Measurements from ENCODE around the gene NCOA1.

The NCOA1 gene

DNA sequence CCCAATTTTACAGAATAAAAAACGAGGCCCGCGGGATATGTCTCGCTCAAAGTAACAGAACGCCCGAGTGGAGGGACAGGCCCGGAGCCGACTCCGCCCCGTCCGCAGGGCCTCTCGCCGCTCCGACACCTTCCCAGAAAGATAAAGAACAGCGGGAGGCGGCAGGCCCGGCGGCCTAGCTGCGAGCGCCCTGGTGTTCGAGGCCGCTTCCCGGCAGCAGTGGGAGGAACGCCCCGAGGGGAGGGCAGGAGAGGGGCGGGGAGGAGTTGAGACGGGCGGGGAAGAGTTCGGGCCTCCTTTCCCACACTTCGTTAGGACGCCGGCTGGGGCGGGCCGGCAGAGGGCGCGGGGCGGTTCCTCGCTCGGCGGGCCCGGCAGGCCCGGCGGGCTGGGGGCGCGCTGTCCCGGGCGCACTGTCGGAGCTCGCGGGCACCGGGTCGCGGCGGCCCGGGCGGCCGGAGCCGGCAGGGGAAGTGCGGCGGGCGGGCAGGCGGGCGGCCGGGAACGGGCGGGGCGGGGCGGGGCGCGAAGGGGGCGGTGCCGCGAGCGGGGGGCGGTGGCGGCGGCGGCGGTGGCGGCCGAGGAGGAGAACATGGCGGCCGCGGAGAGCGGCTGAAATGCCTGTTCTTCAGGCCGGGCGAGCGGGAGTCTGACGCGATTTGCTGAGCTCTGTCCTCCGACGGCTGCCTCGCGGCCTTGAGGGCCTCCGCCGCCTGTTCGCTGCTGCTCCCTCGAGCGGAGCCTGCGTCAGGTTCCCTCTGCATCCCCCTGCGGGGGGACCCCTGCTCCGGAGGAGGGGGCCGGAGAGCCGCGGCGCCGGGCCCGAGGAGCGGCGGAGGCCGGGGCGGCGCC, at the start of gene NCOA1:
Gene NCOA1 (plus strand): TSS at position 565 of the 852 bp plus-strand sequence. CDS start 167,424 bp downstream, outside the sequence.
- H3K36me3 ChIP-seq (ENCODE audit: insufficient read depth, low read length): no peaks in the 10 kb centered on the region
- peak within 1 kb of the TSS; percentile 86 for H3K27ac ChIP-seq (ENCODE audit: low read depth, low read length)
- peaks cover 26% of the 10 kb centered on the region for H3K4me1 ChIP-seq (ENCODE audit: insufficient read depth, low read length)
- peak within 1 kb of the TSS; percentile 86 for H3K9ac ChIP-seq (ENCODE audit: low read length)
- peak within 1 kb of the TSS; percentile 75 to 89 for H3K4me3 ChIP-seq (ENCODE audit: low read depth in 1 of 2, low read length in 2 of 2)
- H3K27me3 ChIP-seq (ENCODE audit: control insufficient read depth in 1 of 2, insufficient read depth in 2 of 2, low read length in 2 of 2): no peaks in the 10 kb centered on the region
- H3K9me3 ChIP-seq (ENCODE audit: low read length): no peaks in the 10 kb centered on the region

DNA sequence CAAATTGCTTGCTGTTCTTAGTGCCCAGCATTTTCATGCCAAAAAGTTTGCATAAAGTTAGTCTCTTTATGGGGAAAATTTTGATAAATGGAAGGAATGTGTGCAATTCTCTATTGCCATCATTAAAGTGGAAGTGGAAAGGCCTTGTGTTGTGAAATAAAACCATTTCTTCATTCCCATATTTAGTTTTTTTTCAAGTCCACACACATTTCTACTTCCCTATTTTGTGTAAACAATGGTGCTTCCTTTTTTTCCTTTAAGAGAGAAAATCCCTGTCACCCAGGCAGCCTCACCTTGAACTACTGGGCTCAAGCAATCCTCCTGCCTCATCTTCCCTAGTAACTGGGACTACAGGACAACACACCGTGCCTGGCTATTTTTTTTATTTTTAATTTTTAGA, 42.3 kb upstream of the NCOA1 start:
- Histone ChIP-seq H3K27ac (ENCODE audit: low read depth, low read length) (no peak overlapping the region), H3K4me3 (ENCODE audit: low read depth in 1 of 2, low read length in 2 of 2) (no peak overlapping the region), H3K27me3 (ENCODE audit: control insufficient read depth in 1 of 2, insufficient read depth in 2 of 2, low read length in 2 of 2) (no peaks in the 10 kb centered on the region), H3K9ac (ENCODE audit: low read length) (no peak overlapping the region), H3K4me1 (ENCODE audit: insufficient read depth, low read length) (no peaks in the 10 kb centered on the region), H3K9me3 (ENCODE audit: low read length) (no peaks in the 10 kb centered on the region), H3K36me3 (ENCODE audit: insufficient read depth, low read length) (no peaks in the 10 kb centered on the region)

DNA sequence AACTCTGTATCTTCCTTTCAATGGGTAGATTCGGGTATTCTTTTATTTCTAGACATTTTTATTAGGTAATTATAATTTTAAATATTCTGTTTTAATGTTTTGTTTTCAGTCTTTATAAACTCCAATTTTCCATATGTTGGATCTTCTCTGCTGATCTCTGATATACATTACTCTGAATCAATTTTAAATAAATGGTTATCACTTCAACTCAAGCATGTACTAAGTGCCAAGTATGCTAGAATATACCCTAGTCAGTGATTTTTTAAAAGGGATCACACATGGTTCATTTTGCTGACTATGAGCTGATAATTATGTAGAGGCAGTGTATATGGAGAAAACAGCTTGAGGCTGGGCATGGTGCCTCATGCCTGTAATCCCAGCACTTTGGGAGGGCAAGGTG, 41.7 kb upstream of the NCOA1 start:
- H3K27me3 ChIP-seq (ENCODE audit: control insufficient read depth in 1 of 2, insufficient read depth in 2 of 2, low read length in 2 of 2): no peaks in the 10 kb centered on the region
- H3K4me1 ChIP-seq (ENCODE audit: insufficient read depth, low read length): no peaks in the 10 kb centered on the region
- no peaks in the 10 kb centered on the region for H3K9me3 ChIP-seq (ENCODE audit: low read length)
- no peak overlapping the region for H3K9ac ChIP-seq (ENCODE audit: low read length)
- no peak overlapping the region for H3K4me3 ChIP-seq (ENCODE audit: low read depth in 1 of 2, low read length in 2 of 2)
- no peak overlapping the region for H3K27ac ChIP-seq (ENCODE audit: low read depth, low read length)
- no peaks in the 10 kb centered on the region for H3K36me3 ChIP-seq (ENCODE audit: insufficient read depth, low read length)

DNA sequence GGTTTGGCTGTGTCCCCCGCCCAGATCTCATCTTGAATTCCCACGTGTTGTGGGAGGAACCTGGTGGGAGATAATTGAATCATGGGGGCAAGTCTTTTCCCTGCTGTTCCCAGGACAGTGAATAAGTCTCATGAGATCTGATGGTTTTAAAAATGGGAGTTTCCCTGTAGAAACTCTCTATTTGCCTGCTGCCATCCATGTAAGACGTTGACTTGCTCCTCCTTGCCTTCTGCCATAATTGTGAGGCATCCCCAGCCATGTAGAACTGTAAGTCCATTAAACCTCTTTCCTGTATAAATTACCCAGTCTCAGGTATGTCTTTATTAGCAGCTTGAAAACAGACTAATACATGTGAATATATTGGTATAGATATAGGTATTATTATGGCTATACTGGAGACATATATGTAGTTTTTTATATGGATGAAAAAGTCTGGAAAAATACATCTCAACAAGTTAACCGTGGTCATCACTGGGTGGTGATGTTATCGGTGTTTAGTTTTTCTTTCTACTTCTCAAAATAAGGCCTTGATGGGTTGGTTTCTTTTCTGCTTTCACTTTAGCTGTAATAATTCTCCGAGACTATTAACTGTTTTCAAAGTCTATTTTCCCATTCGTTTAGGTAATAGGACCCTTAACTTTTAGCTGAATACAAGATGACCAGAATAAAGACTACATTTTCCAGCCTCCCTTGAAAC, 39.1 kb upstream of the NCOA1 start:
- Histone ChIP-seq H3K9me3 (ENCODE audit: low read length) (no peaks in the 10 kb centered on the region), H3K9ac (ENCODE audit: low read length) (no peak overlapping the region), H3K36me3 (ENCODE audit: insufficient read depth, low read length) (no peaks in the 10 kb centered on the region), H3K27me3 (ENCODE audit: control insufficient read depth in 1 of 2, insufficient read depth in 2 of 2, low read length in 2 of 2) (no peaks in the 10 kb centered on the region), H3K27ac (ENCODE audit: low read depth, low read length) (no peak overlapping the region), H3K4me1 (ENCODE audit: insufficient read depth, low read length) (no peaks in the 10 kb centered on the region), H3K4me3 (ENCODE audit: low read depth in 1 of 2, low read length in 2 of 2) (no peak overlapping the region)

DNA sequence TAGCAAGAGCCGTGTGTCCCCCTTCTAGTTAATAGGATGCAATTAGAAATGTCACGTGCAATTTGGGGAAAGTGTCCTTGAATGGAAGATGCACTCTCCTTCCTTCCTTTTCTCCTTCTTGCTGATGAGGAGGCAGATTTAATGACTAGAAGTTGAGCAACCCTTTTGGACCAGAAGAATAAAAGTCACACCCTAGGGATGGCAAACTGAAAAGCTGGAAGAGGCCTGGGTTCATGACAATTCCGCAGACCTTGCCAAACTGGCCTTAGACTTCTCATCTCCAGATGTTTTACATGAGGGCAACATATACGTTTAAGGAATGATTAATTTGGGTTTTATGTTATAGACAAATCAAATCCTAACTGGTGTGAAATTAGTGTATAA, 38.6 kb upstream of the NCOA1 start:
- Histone ChIP-seq H3K9me3 (ENCODE audit: low read length) (no peaks in the 10 kb centered on the region), H3K4me1 (ENCODE audit: insufficient read depth, low read length) (no peaks in the 10 kb centered on the region), H3K36me3 (ENCODE audit: insufficient read depth, low read length) (no peaks in the 10 kb centered on the region), H3K4me3 (ENCODE audit: low read depth in 1 of 2, low read length in 2 of 2) (no peak overlapping the region), H3K27me3 (ENCODE audit: control insufficient read depth in 1 of 2, insufficient read depth in 2 of 2, low read length in 2 of 2) (no peaks in the 10 kb centered on the region), H3K9ac (ENCODE audit: low read length) (no peak overlapping the region), H3K27ac (ENCODE audit: low read depth, low read length) (no peak overlapping the region)

DNA sequence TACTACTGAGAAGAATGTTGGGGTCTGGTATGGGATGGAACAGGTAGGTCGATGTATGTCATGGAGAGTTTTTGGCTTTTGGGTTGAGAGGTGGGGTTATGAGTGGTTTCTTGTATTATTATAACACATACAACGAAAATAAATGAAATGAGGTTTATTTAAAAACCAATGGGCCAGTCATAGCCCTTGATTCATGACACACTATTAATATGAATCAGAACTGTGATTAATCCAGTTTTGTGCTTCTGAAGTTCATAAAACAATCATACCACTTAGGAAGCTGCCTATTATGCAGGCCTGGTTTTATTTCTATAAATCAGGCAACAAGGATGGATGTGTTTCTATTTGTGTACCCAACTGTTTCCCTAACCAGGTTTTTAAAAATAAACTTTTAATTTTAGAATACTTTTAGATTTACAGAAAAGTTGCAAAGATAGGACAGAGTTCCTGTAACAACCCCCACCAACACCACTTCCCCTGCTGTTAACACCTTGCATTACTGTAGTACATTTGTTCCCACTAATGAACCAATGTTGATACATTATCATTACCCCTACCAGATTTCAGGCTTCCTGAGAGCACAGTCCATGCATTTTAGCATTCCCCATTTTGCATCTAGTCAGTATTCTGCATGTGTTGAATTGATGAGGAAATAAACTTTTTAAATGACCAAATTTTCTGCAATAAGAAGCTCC, 37.5 kb upstream of the NCOA1 start:
- Histone ChIP-seq H3K9ac (ENCODE audit: low read length) (no peak overlapping the region), H3K4me1 (ENCODE audit: insufficient read depth, low read length) (no peaks in the 10 kb centered on the region), H3K27ac (ENCODE audit: low read depth, low read length) (no peak overlapping the region), H3K4me3 (ENCODE audit: low read depth in 1 of 2, low read length in 2 of 2) (no peak overlapping the region), H3K36me3 (ENCODE audit: insufficient read depth, low read length) (no peaks in the 10 kb centered on the region), H3K27me3 (ENCODE audit: control insufficient read depth in 1 of 2, insufficient read depth in 2 of 2, low read length in 2 of 2) (no peaks in the 10 kb centered on the region), H3K9me3 (ENCODE audit: low read length) (no peaks in the 10 kb centered on the region)

DNA sequence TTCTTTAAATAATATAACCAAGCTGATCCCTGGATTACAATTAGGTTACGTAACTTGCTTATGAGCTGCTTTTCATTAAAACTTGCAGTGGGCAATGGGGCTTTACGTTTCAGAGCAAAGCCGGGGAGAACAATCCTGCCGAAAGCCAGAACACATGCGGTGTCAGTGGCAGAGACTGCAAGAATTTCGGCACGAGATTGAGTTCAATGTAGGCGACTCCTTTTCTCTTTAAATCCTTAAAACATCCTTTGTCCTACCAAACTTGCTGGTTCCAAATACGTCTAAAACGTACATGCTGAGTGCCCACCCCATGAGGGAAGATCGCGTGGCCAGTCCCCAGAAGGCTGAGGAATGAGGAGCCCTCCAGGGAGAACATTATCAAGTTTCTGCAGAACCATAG, 36.8 kb upstream of the NCOA1 start:
- Histone ChIP-seq H3K36me3 (ENCODE audit: insufficient read depth, low read length) (no peaks in the 10 kb centered on the region), H3K27me3 (ENCODE audit: control insufficient read depth in 1 of 2, insufficient read depth in 2 of 2, low read length in 2 of 2) (no peaks in the 10 kb centered on the region), H3K4me1 (ENCODE audit: insufficient read depth, low read length) (no peaks in the 10 kb centered on the region), H3K9me3 (ENCODE audit: low read length) (no peaks in the 10 kb centered on the region), H3K9ac (ENCODE audit: low read length) (no peak overlapping the region), H3K27ac (ENCODE audit: low read depth, low read length) (peak overlapping the region; percentile 37), H3K4me3 (ENCODE audit: low read depth in 1 of 2, low read length in 2 of 2) (peak overlapping the region in 1 of 2 donors; percentile 24)

DNA sequence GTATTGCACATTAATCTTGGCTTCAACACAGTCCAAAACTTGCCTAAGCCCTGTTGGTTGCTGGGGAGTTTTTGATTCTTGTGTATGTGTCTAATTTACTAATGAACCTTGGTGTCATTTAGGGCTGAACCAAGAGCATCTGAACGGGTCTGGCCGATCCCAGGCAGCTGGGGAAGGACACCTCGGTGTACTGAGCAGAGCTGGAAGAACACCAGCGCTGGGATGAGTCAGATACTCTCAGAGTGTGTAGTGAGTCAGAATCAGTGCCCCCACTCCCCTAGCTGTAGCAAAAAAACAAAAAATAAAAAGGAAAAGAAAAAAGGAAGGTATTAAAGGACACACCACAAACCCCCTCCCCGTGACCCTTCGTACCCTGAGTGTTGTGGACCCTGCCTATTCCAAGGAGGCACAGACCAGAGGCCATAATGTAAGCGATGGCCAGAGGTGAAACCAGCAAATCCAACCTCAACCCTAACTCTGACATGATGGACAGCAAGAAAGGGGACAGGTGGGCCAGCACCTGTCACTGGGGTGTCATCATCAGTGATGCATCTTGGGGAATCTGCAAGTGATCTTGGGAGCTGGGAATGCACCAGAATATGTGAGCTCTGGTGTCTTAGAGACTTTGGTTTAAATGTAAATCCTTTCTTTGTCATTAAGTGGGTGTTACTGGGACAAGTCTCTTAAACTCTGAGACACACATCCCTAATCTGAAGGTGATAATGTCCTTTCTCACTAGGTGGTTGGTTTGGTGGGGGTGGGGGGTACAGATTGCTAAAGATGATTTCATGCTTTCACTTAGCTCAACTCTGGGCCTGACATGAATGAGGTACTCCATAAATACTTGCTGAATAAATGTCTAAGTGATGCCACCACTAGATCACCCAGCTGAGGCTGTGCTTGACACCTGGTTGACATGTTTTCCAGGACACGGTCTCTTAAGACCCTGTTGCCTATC, 34.2 kb upstream of the NCOA1 start:
- Histone ChIP-seq H3K9me3 (ENCODE audit: low read length) (no peaks in the 10 kb centered on the region), H3K27me3 (ENCODE audit: control insufficient read depth in 1 of 2, insufficient read depth in 2 of 2, low read length in 2 of 2) (no peaks in the 10 kb centered on the region), H3K27ac (ENCODE audit: low read depth, low read length) (no peak overlapping the region), H3K36me3 (ENCODE audit: insufficient read depth, low read length) (no peaks in the 10 kb centered on the region), H3K4me1 (ENCODE audit: insufficient read depth, low read length) (no peaks in the 10 kb centered on the region), H3K4me3 (ENCODE audit: low read depth in 1 of 2, low read length in 2 of 2) (no peak overlapping the region), H3K9ac (ENCODE audit: low read length) (no peak overlapping the region)

DNA sequence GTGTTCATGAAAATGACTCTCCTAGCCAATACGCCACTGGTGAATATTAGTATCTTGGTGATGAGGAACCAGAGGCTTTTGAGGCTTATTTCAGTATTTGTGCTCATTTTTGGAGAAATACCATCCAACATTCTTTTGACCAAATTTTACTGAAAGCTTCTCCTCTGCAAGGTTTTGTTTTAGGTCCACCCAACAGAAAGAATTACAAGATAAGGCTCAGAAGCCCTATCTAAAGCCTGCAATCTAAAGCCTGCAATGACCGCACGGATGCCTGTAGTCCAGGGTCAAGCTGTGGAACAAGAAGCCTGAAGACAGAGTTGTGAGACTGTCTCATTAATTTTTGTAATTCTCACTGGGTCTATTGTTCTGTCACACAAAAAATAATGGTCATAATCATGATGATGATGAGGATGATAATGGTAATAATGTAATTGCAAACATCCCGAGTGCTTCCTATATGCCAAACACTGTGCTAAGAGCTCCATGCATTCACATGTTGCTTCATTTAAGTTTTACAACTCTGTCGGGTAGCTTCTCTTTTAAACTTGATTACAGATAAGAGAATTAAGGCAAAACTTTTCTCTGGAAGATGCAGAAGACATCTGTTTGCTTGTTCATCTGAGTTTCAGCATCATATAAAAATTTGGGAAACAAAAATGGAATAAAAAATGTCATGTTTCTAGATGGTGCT, 33.2 kb upstream of the NCOA1 start:
- Histone ChIP-seq H3K27ac (ENCODE audit: low read depth, low read length) (no peak overlapping the region), H3K4me3 (ENCODE audit: low read depth in 1 of 2, low read length in 2 of 2) (no peak overlapping the region), H3K9me3 (ENCODE audit: low read length) (no peaks in the 10 kb centered on the region), H3K4me1 (ENCODE audit: insufficient read depth, low read length) (no peaks in the 10 kb centered on the region), H3K9ac (ENCODE audit: low read length) (no peak overlapping the region), H3K27me3 (ENCODE audit: control insufficient read depth in 1 of 2, insufficient read depth in 2 of 2, low read length in 2 of 2) (no peaks in the 10 kb centered on the region), H3K36me3 (ENCODE audit: insufficient read depth, low read length) (no peaks in the 10 kb centered on the region)

DNA sequence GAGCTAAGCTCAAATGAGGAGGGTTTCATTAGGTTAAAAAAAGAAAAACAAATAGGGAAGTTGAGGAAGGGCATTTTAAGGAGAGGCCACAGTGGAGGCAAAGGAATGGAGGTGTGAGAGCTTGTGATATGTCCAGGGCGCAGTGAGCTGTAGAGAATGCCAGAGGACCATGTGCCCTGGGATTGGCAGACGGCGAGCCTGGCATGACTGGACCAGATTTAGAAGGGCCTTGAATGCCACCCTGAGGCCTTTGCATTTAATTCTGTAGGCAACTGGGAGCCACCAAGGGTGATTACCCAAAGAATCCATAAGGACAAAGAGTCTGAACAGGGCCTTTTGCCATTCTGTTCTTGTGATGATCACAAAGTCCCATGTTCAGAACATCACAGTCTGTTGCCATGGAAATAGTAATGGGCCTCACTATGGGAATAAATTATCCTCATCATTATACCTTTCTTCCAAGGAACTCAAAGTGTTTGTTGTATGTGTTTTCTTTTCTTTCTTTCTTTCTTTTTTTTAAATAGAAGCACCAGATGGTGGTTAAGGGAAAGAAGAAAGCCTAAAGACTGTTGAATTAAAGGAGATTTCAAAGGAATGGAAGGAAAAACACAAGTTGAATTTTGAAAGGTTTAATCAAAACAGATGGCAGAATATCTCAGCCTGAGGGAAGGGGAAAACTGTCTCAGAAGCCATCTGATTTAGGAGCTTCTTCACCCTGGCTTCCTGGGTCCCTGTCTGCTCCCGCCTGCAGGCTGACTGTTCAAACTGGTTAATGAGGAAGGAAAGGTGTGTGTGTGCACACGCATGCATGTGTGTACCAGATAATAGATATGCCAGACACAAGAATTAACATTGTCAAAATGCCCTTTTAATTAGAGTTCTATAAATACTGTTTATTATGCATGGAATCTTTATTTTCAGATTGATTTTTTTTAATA, 31.6 kb upstream of the NCOA1 start:
- Histone ChIP-seq H3K9me3 (ENCODE audit: low read length) (no peaks in the 10 kb centered on the region), H3K4me3 (ENCODE audit: low read depth in 1 of 2, low read length in 2 of 2) (no peak overlapping the region), H3K9ac (ENCODE audit: low read length) (no peak overlapping the region), H3K36me3 (ENCODE audit: insufficient read depth, low read length) (no peaks in the 10 kb centered on the region), H3K4me1 (ENCODE audit: insufficient read depth, low read length) (no peaks in the 10 kb centered on the region), H3K27me3 (ENCODE audit: control insufficient read depth in 1 of 2, insufficient read depth in 2 of 2, low read length in 2 of 2) (no peaks in the 10 kb centered on the region), H3K27ac (ENCODE audit: low read depth, low read length) (no peak overlapping the region)

Measured in muscle layer of colon (tissue), 2 donors.